Heart right ventricle (tissue), 16 donors: ENCODE data around the gene SH2B2. TPM values are rescaled to one million over a fixed set of nuclear protein-coding genes. Genes with fewer than 3 reads are reported as not detected.

Experiments used
- ATAC-seq, 8 donors: fragments of 200-7000 bp; cut with Tn5 transposase; one replicate each; pipeline ENCODE4 v1.9.1; 2020; ENCODE audit warnings: mild to moderate bottlenecking in 8 of 8, moderate library complexity in 8 of 8, moderate number of reproducible peaks in 1 of 8
- DNase-seq, 2 donors: peaks; one replicate each; pipeline ENCODE4 v3.0.0-alpha.2; 2020
- H3K27ac ChIP-seq, 10 donors: fragments of 200-600 bp; sonication (generic) in 2 of 10; one replicate each; pipeline versions ENCODE4 v1.5.0 to v1.8.0; 2020 to 2022; ENCODE audit warnings: mild to moderate bottlenecking in 3 of 10
- H3K27me3 ChIP-seq, 7 donors: fragments of 200-600 bp; one replicate each; pipeline ENCODE4 v1.8.0; 2021 to 2022; ENCODE audit warnings: mild to moderate bottlenecking in 2 of 7
- H3K36me3 ChIP-seq, 9 donors: fragments of 200-600 bp; sonication (generic) in 1 of 9; one replicate each; pipeline versions ENCODE4 v1.5.0 to v1.8.0; 2020 to 2022; ENCODE audit warnings: mild to moderate bottlenecking in 2 of 9
- H3K4me1 ChIP-seq, 9 donors: fragments of 200-600 bp; sonication (generic) in 1 of 9; one replicate each; pipeline versions ENCODE4 v1.5.0 to v1.8.0; 2020 to 2022; ENCODE audit warnings: mild to moderate bottlenecking in 4 of 9
- H3K4me3 ChIP-seq, 10 donors: fragments of 200-600 bp; sonication (generic) in 2 of 10; one replicate each; pipeline versions ENCODE4 v1.5.0 to v1.8.0; 2020 to 2022; ENCODE audit warnings: mild to moderate bottlenecking in 7 of 10, moderate library complexity in 2 of 10
- H3K9me3 ChIP-seq, 11 donors: fragments of 200-600 bp in 10 of 11; sonication (generic) in 2 of 11; one replicate each; pipeline versions ENCODE4 v1.5.0 to v1.8.0; 2013 to 2022; ENCODE audit warnings: mild to moderate bottlenecking in 2 of 11, control low read depth in 1 of 11, moderate library complexity in 1 of 11
- WGBS, 2 donors: extraction: QIAGEN DNeasy Blood & Tissue Kit; methylation state at CpG; one replicate each; pipeline ENCODE4 v1.1.7; 2013; ENCODE audit warnings: inconsistent platforms in 1 of 2; 5-methylcytosine and 5-hydroxymethylcytosine counted together
- intact Hi-C, 10 donors: fragments of 100-400 bp; cut with DNase I; formaldehyde crosslinking; loops; one replicate each; pipeline versions ENCODE4 v1.11.1 to v1.14.2; 2022
- polyA plus RNA-seq, 2 donors: library from polyadenylated mRNA; stranded (reverse); fragments of 200-250 nt; gene quantifications; one replicate each; pipeline ENCODE4 v1.2.3, GENCODE V29; 2013
- total RNA-seq, 10 donors: library from RNA; stranded (reverse); fragmentation: NEBNext Ultra II Directional in 3 of 10; extraction: Animal tissue kit (Norgen Biotek cat#: 25700) in 3 of 10; gene quantifications; one replicate each; pipeline versions ENCODE4 v1.2.1 to v1.2.4, GENCODE V29; 2021 to 2023
- TF ChIP-seq, protein P1 (sequence below), 9 donors: fragments of 200-600 bp; sonication (generic) in 2 of 9; IDR thresholded peaks; one replicate each; pipeline versions ENCODE4 v1.5.0 to v1.8.0; 2021 to 2022; ENCODE audit warnings: antibody characterized with exemption in 9 of 9, mild to moderate bottlenecking in 5 of 9, moderate library complexity in 1 of 9
- donor health status: Arrhythmogenic right ventricular cardiomyopathy.
- donor health status: ischemic (EF 13 %, LVEDD 7.1; RV severe dilation, severe dysfunction).
- donor health status: healthy with polysubstance abuse.
- donor health status: DM: no; HTN: yes; CAD: no.
- donor health status: DM: no; HTN: no; CAD: no.
- donor health status: ischemic (EF 25% LVEDD 6.9; RV normal size, moderate dysfunction).
- donor health status: ischemic (EF 25% LVEDD 5.7; RV mildly dilated, moderate dysfunction).
- donor health status: healthy.
- donor health status: DM: yes; HTN: yes; CAD: no.
- donor health status: Ischemic cardiomyopathy.
- donor health status: ischemic (EF 35%, LVEDD 5.7; RV mildly dilated, moderate dysfunction).
- donor health status: nonischemic (EF 11% LVEDD 7.7; RV severe dilation, severe dysfunction).
- donor health status: DM: yes; HTN: yes; CAD: no.
- donor health status: PGD.
- donor health status: ischemic (EF 29% LVEDD 5.4; RV normal size, mild dysfunction).
- donor health status: nonischemic (EF 23%, LVEDD 6.1; RV moderate dilation, normal function).

The SH2B2 gene
- total and polyA plus RNA-seq, 12 donors = 0.83 to 4.2 (median 1.2) TPM

DNA sequence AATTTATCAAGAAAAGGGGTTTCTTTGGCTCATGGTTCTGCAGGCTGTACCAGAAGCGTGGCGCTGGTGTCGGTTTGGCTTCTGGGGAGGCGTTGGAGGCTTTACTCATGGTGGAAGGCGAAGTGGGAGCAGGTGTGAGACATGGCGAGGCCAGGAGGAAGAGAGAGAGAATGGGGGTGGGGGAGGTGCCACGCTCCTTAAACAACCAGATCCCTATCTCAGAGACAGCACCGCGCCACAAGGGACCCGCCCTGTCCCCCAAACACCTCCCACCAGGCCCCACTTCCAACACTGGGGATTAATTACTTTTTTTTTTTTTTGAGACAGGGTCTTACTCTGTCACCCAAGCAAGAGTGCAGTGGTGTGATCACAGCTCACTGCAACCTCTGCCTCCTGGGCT, 18.0 kb upstream of the SH2B2 start:
- H3K9me3 ChIP-seq = no peaks in the 10 kb centered on the region
- ATAC-seq (no peak), DNase-seq (no peak)
- intact Hi-C loops = loop anchor here in 2 of 10 donors (5.0 to 10.0 kb wide), 2 partner anchors 574 to 716 kb away; no protein-coding TSS in a partner anchor
- H3K4me3 ChIP-seq = no peak overlapping the region
- H3K27me3 ChIP-seq = no peaks in the 10 kb centered on the region
- H3K27ac ChIP-seq = no peak overlapping the region
- no peaks in the 10 kb centered on the region for H3K36me3 ChIP-seq
- TF ChIP-seq, protein P1, sequence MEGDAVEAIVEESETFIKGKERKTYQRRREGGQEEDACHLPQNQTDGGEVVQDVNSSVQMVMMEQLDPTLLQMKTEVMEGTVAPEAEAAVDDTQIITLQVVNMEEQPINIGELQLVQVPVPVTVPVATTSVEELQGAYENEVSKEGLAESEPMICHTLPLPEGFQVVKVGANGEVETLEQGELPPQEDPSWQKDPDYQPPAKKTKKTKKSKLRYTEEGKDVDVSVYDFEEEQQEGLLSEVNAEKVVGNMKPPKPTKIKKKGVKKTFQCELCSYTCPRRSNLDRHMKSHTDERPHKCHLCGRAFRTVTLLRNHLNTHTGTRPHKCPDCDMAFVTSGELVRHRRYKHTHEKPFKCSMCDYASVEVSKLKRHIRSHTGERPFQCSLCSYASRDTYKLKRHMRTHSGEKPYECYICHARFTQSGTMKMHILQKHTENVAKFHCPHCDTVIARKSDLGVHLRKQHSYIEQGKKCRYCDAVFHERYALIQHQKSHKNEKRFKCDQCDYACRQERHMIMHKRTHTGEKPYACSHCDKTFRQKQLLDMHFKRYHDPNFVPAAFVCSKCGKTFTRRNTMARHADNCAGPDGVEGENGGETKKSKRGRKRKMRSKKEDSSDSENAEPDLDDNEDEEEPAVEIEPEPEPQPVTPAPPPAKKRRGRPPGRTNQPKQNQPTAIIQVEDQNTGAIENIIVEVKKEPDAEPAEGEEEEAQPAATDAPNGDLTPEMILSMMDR (IDR thresholded peaks at IDR 0.05) = no peak
- H3K4me1 ChIP-seq = peaks cover 0 to 7% (median 0%) of the 10 kb centered on the region in 9 donors
- 88 to 89% methylated on average over 10 of the region's 10 CpGs for WGBS, 2 donors

DNA sequence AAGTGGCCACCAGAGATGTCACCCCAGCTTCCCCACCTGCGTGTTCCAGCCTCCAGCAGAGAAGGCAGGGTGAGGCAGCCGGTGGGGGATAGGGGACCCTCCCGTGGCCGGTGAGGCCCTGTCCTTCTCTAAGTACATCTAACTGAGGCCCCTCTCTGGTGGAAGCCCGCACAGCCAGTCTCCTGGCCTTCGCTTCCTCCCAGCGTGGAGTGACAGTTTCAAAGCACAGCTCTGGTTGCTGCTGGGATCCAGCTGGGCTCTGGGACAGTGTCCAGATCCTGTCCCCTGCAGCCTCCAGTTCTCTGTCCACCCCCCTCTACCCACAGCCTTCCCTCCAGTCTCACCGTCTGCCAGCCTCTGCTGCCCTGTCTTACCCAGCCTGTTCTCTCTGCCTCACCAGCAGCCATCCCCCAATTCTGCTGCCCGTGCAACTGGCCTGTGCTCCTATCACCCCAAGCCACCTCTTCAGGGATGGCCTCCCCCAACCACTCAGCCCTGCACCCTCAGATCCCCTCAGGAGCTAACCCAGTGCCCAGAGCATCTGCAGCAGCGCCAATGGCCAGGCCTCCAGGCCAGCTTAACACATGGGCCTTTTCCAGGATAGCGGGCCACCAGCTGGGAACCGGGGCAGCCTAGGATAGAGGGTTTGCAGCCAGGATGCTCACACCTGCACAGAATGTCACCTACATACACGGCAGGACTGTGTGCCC, 16.3 kb upstream of the SH2B2 start:
- DNase-seq = no peak
- Histone ChIP-seq H3K36me3 (no peaks in the 10 kb centered on the region), H3K9me3 (no peaks in the 10 kb centered on the region), H3K4me3 (no peak overlapping the region), H3K27me3 (no peaks in the 10 kb centered on the region), H3K27ac (no peak overlapping the region), H3K4me1 (peaks cover 0 to 7% (median 0%) of the 10 kb centered on the region in 9 donors)
- TF ChIP-seq, protein P1 (IDR thresholded peaks at IDR 0.05) = no peak
- WGBS, 2 donors = 68 to 71% methylated on average over 13 of the region's 13 CpGs
- ATAC-seq = no peak
- intact Hi-C loops = loop anchor here in 8 of 10 donors (5.0 to 10.0 kb wide), 5 partner anchors 583 to 673 kb away; no protein-coding TSS in a partner anchor

- ATAC-seq (no peak), DNase-seq (no peak)
- Histone ChIP-seq H3K9me3 (no peaks in the 10 kb centered on the region), H3K27me3 (no peaks in the 10 kb centered on the region), H3K36me3 (no peaks in the 10 kb centered on the region), H3K4me1 (peaks cover 0 to 7% (median 0%) of the 10 kb centered on the region in 9 donors), H3K27ac (no peak overlapping the region), H3K4me3 (no peak overlapping the region)
- TF ChIP-seq, protein P1 (IDR thresholded peaks at IDR 0.05) = no peak
- 93 to 95% methylated on average over 10 of the region's 10 CpGs for WGBS, 2 donors
- intact Hi-C loops = loop anchor here in 8 of 10 donors (1.0 to 10.0 kb wide), 6 partner anchors 584 to 728 kb away; no protein-coding TSS in a partner anchor
Observed at GRCh38 chr7:102271158-102271798, 15.4 kb upstream of the SH2B2 start.

DNA sequence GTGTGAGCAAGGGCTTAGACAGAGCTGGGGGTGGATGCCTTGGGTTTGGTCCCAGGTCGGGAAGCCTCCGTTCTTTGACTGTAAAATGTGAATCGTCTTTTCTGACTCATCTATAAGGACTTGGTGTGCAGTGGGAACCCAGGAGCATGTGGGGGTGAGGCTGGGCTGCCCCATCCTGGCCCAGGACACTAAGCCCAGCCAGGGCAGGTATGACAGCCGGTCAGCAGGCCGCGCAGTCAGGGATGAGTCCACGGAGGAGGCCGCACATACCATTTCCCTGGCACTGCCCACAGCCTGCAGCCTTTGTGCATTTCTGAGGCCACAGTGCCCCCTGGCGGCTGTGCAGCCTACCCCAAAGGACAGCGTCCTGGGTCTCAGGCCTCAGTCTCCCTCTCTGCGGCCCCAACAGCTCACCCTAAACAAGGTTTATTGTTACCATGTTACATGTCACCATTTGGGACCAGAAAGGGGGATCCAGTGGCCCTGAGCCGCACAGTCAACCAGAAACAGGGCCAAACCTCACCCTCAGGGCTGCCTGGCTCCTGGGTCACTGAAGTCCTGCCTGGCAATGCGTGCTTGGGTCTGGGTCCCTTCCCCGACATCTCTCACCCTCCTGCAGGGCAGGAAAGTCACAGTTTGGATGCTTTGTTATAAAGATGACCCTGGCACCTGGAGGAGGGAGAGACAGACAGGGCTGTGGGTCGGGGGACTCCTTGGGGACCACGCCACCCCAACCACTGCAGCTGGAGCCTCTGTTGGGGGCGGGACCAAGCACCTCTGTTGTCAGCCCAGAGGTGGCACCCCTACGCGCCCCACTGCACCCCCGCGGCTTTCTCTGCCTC, 14.4 kb upstream of the SH2B2 start:
- ATAC-seq (peak; percentile 87 to 90 (median 89)), DNase-seq (peak; percentile 66 to 82)
- no peaks in the 10 kb centered on the region for H3K27me3 ChIP-seq
- H3K36me3 ChIP-seq = no peaks in the 10 kb centered on the region
- 48 to 53% methylated on average over 21 of the region's 21 CpGs for WGBS, 2 donors
- no peak overlapping the region for H3K4me3 ChIP-seq
- H3K9me3 ChIP-seq = no peaks in the 10 kb centered on the region
- no peak overlapping the region for H3K27ac ChIP-seq
- H3K4me1 ChIP-seq = peaks cover 0 to 7% (median 0%) of the 10 kb centered on the region in 9 donors
- TF ChIP-seq, protein P1 (IDR thresholded peaks at IDR 0.05) = peak; percentile 76 to 95 (median 89)
- intact Hi-C loops = loop anchor here (1.0 to 10.0 kb wide), 11 partner anchors 585 to 730 kb away; no protein-coding TSS in a partner anchor
